OCI-LY7 (cell line): ENCODE measurements around the gene DNMT3A. TPM values are rescaled to one million over a fixed set of nuclear protein-coding genes. Genes with fewer than 3 reads are reported as not detected.

ENCODE experiments used
- BruUV-seq: library from RNA; stranded (reverse); fragments of 400-500 nt; replicated peaks from 2 replicates; lab custom pipeline; 2021; lab: Mats Ljungman, UMichigan
- CTCF ChIA-PET: fragments of 300-600 bp; sonication (Branson Sonifier 250); formaldehyde crosslinking; loops from one replicate; lab custom pipeline; 2022; ENCODE audit warnings: antibody characterized with exemption; ENCODE audit not compliant: unreplicated experiment; lab: Charles Lee
- POLR2A ChIA-PET: fragments of 300-600 bp; sonication (Branson Sonifier 250); formaldehyde crosslinking; loops from one replicate; lab custom pipeline; 2022; ENCODE audit warnings: antibody characterized with exemption; lab: Charles Lee
- DNase-seq: peaks from one replicate; pipeline ENCODE4 v3.0.0-alpha.2; 2015; ENCODE audit warnings: low spot score
- H2AFZ ChIP-seq: fragments of 200-600 bp; sonication (generic), shearing (Covaris generic); 2 replicates; pipeline ENCODE4 v1.6.1; 2014; ENCODE audit warnings: mild to moderate bottlenecking, antibody characterized with exemption, low read length, moderate library complexity
- H3K27ac ChIP-seq: fragments of 200-600 bp; sonication (generic); 2 replicates; pipeline ENCODE4 v1.5.1; 2014; ENCODE audit warnings: mixed run types, low read depth, mild to moderate bottlenecking, moderate library complexity, low read length, inconsistent platforms; ENCODE audit not compliant: poor library complexity, severe bottlenecking
- H3K36me3 ChIP-seq: fragments of 200-600 bp; sonication (generic); 2 replicates; pipeline ENCODE4 v1.6.1; 2014; ENCODE audit warnings: mild to moderate bottlenecking, antibody characterized with exemption, low read length, moderate library complexity, mixed read lengths; ENCODE audit not compliant: insufficient read depth
- H3K4me1 ChIP-seq: fragments of 200-600 bp; sonication (generic); 2 replicates; pipeline ENCODE4 v1.5.1; 2014; ENCODE audit warnings: mild to moderate bottlenecking, low read length; ENCODE audit not compliant: insufficient read depth, poor library complexity, severe bottlenecking
- H3K4me2 ChIP-seq: fragments of 200-600 bp; sonication (generic); 2 replicates; pipeline ENCODE4 v1.6.1; 2014; ENCODE audit warnings: mild to moderate bottlenecking, low read length
- H3K4me3 ChIP-seq: fragments of 200-600 bp; sonication (generic); 2 replicates; pipeline ENCODE4 v1.5.1; 2014; ENCODE audit warnings: mild to moderate bottlenecking, low read depth, low read length; ENCODE audit not compliant: poor library complexity, severe bottlenecking
- H3K79me2 ChIP-seq: fragments of 200-600 bp; sonication (generic); 2 replicates; pipeline ENCODE4 v1.6.1; 2016; ENCODE audit warnings: low read depth, mild to moderate bottlenecking, low read length, moderate library complexity, mixed read lengths; ENCODE audit not compliant: insufficient read depth
- H3K9me2 ChIP-seq: fragments of 200-600 bp; sonication (generic); 2 replicates; pipeline ENCODE4 v1.6.1; 2016; ENCODE audit warnings: mild to moderate bottlenecking, low read length, mixed read lengths; ENCODE audit not compliant: insufficient read depth
- H3K9me3 ChIP-seq: fragments of 200-600 bp; sonication (generic); 2 replicates; pipeline ENCODE4 v1.6.1; 2014; ENCODE audit warnings: mild to moderate bottlenecking, mixed run types, low read length, mixed read lengths
- H4K20me1 ChIP-seq: fragments of 200-600 bp; sonication (generic); 2 replicates; pipeline ENCODE4 v1.6.1; 2014; ENCODE audit warnings: mild to moderate bottlenecking, antibody characterized with exemption, low read length, moderate library complexity, mixed read lengths; ENCODE audit not compliant: insufficient read depth
- CTCF ChIP-seq: fragments of 200-600 bp; sonication (generic); conservative IDR thresholded peaks from 2 replicates; pipeline ENCODE4 v1.5.1; 2014; ENCODE audit warnings: mild to moderate bottlenecking, antibody characterized with exemption, low read length, moderate library complexity, mixed read lengths
- EZH2phosphoT487 ChIP-seq: fragments of 200-600 bp; sonication (generic); IDR thresholded peaks from 2 replicates; pipeline ENCODE4 v1.6.1; 2018; ENCODE audit warnings: low read depth, borderline replicate concordance, mild to moderate bottlenecking, mixed run types, antibody characterized with exemption, low read length, moderate library complexity, mixed read lengths
- intact Hi-C: fragments of 100-400 bp; cut with micrococcal nuclease; formaldehyde crosslinking; loops from one replicate; pipeline ENCODE4 v1.10.0; 2022; ENCODE audit not compliant: unreplicated experiment
- total RNA-seq, 2 experiments: library from RNA; depleted of rRNA in 1 of 2; stranded (reverse); fragments of >200 nt in 1 of 2; shearing (Covaris generic) in 1 of 2; gene quantifications; 2 replicates each; pipeline ENCODE4 v1.2.3, GENCODE V29; 2014 to 2022

The DNMT3A gene
- total RNA-seq, 2 experiments from 2014 or later = 2.8 to 7.3 TPM

DNA sequence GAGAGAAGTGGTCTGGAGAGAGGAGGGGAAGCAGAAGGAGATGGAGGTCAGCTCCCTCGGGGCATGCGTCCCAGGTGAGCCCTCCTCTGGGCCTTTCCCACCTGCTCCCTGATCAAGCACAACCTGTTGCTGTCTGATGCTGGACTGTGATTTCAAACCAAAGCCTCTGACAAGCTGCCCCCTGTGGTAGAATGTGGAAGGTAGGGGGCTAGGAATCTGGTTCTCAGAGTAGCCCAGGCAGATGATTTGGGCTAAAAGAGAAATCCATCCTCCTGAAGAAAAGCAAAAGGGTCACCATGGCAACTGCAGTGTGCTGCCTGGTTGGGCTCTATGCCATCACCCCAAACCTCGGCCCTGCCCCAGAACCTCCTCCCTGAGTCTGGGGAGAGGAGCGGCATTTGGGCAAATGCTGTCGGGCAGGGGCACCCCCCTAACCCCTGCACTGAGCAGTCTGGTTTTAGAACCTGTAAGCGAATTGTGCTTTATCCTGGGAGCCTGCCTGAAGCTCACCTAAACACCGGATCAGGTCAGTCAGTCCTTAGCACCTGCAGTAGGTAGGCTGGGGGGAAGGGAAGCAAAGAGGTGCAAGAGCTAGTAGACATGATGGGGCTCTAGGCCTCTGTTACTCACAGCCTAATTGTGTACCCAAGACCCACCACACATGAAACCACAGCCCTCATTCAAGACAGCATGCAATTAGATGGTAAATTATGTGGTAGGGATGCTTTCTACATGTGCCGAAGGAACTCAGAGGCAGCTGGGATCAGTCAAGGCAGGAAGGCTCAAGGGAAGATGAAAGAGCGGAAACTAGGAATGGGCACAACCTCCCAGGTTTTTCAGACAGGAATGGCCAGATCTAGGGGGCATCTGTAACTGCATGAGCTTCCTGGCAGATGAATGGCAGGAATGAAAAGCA is 83.5 kb downstream of the DNMT3A start:
- Histone ChIP-seq H2AFZ (no peak overlapping the region), H3K9me3 (no peaks in the 10 kb centered on the region), H3K4me1 (no peaks in the 10 kb centered on the region), H3K27ac (no peak overlapping the region), H3K4me2 (no peak overlapping the region), H4K20me1 (no peaks in the 10 kb centered on the region), H3K4me3 (no peak overlapping the region), H3K79me2 (no peaks in the 10 kb centered on the region), H3K36me3 (no peaks in the 10 kb centered on the region), H3K9me2 (no peaks in the 10 kb centered on the region)
- DNase-seq = no peak
- ChIA-PET CTCF (no interaction called here), POLR2A (no interaction called here)
- TF ChIP-seq CTCF = peak; percentile 31; the same call in 1 of the 2 replicates
- no peak for TF ChIP-seq EZH2phosphoT487
- intact Hi-C loops = no loop called here
- no TSS peak for BruUV-seq

DNA sequence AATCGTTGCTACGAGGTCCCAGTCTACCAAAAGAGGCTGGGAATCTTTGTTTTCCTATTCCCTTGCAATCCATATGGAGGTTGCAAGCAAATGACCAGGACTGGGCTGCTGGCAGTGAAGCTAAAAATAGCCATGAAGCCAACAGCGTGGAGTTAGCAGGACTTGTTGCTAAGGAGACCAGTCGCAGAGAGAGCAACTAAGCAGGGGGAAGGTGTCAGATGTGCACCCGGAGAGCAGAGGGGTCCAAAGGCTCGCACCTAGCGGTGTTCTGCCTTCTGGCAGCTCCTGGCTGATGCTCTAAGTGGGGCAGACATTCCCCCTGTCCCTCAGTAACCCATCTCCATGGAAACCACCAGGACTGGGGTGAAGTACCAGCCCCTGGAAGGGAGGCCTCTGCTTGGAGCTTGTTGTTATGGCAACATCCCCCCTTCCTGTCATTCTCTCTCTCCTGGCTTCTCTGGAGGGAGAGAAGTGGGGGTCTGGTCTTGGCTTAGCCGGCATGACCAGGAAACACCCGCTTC is 84.6 kb downstream of the DNMT3A start:
- intact Hi-C loops = no loop called here
- no peak overlapping the region for H2AFZ ChIP-seq
- no peaks in the 10 kb centered on the region for H3K4me1 ChIP-seq
- H3K79me2 ChIP-seq = no peaks in the 10 kb centered on the region
- no peak overlapping the region for H3K27ac ChIP-seq
- CTCF ChIA-PET = no interaction called here
- no peaks in the 10 kb centered on the region for H4K20me1 ChIP-seq
- no peak for TF ChIP-seq CTCF
- TF ChIP-seq EZH2phosphoT487 = no peak
- no peaks in the 10 kb centered on the region for H3K36me3 ChIP-seq
- no peaks in the 10 kb centered on the region for H3K9me3 ChIP-seq
- no TSS peak for BruUV-seq
- H3K4me2 ChIP-seq = no peak overlapping the region
- no peak for DNase-seq
- POLR2A ChIA-PET = interaction anchor here (0.5 kb wide), 1 partner anchor 559 kb away, joined by 3 read pairs; no protein-coding TSS in a partner anchor
- no peaks in the 10 kb centered on the region for H3K9me2 ChIP-seq
- no peak overlapping the region for H3K4me3 ChIP-seq

GRCh38 chr2:25256488-25256875 is 85.2 kb downstream of the DNMT3A start:
- H3K4me1 ChIP-seq = no peaks in the 10 kb centered on the region
- intact Hi-C loops = no loop called here
- no peaks in the 10 kb centered on the region for H4K20me1 ChIP-seq
- no peak overlapping the region for H2AFZ ChIP-seq
- H3K27ac ChIP-seq = no peak overlapping the region
- H3K36me3 ChIP-seq = no peaks in the 10 kb centered on the region
- ChIA-PET POLR2A (no interaction called here), CTCF (no interaction called here)
- H3K79me2 ChIP-seq = no peaks in the 10 kb centered on the region
- no TSS peak for BruUV-seq
- H3K9me3 ChIP-seq = no peaks in the 10 kb centered on the region
- no peak for TF ChIP-seq CTCF
- no peak for TF ChIP-seq EZH2phosphoT487
- H3K4me2 ChIP-seq = no peak overlapping the region
- DNase-seq = no peak
- H3K4me3 ChIP-seq = no peak overlapping the region
- no peaks in the 10 kb centered on the region for H3K9me2 ChIP-seq
